ENCODE measurements around the gene FAM163A.
"Not testable (repeated sequence)": the region's sequence is repeated elsewhere in the genome, so short reads cannot be mapped to it uniquely, and the experiment has no call there.

The FAM163A gene

DNA sequence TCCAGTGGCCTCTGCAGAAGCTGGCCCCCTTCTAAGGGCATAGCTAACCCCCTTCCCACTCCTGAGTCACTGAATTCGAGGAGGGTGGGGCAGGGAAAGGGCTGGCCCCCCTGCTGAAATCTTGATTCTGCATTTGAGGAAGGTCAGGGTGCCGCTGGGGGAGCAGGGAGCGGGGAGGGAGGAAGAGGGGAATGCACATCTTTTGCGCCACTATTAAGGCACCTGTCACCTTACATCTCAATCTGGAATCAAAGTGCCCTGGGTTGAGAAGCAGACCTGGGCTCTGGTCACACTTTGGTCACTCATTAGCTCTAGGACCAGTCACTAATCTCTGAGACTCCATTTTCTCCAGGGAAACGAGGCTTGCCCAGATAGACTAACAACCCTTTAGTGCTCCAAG lies 72.5 kb downstream of the FAM163A start:
- no peak for DNase-seq (ENCODE audit: low read depth in 2 of 2)

- DNase-seq (ENCODE audit: low read depth in 2 of 2): no peak
Observed at GRCh38 chr1:179816196-179816960, 73.3 kb downstream of the FAM163A start.

DNA sequence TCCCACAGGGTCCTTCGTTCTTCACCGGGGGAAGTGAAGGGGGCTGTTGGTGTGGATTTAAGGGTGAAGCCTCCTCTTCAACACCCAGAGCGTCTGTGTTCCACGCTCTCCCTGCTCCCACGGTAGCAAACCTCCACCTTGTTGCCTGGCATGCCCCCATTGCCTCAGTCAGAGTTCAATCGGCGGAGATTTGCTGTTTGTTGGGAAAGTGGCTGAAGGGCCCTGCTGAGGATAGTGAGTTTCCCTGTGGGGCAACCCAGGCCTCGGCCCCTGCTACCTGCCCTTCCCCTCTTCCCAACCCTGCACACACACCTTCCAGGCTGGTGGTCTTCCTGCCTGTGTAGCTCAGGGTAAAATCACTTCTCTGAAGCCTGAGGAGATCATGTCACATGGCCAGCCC lies 74.0 kb downstream of the FAM163A start:
- DNase-seq (ENCODE audit: low read depth in 2 of 2): no peak

DNA sequence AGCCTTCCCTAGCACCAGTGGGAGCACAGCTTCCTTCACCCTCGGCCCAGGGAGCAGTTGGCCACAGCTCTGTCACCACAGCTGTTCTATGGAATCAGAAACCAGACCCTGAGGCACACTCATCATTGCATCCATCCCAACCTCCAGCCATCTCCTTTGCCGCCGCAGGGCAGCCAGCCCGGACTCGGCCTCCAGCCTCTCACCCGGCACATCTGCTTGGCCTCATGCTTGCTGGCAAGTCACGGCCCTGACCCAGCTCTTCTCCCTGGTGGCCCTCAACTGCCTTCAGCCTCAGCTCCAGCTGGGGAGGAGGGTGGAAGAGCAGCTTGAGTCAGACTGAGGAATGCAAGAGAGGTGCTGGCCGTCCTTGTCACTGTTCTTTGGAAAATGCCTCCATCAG lies 74.7 kb downstream of the FAM163A start:
- DNase-seq (ENCODE audit: low read depth in 2 of 2): no peak

GRCh38 chr1:179818260-179818659 lies 75.2 kb downstream of the FAM163A start:
- no peak for DNase-seq (ENCODE audit: low read depth in 2 of 2)

GRCh38 chr1:179818743-179819173 lies 75.7 kb downstream of the FAM163A start:
- no peak for DNase-seq (ENCODE audit: low read depth in 2 of 2)

DNA sequence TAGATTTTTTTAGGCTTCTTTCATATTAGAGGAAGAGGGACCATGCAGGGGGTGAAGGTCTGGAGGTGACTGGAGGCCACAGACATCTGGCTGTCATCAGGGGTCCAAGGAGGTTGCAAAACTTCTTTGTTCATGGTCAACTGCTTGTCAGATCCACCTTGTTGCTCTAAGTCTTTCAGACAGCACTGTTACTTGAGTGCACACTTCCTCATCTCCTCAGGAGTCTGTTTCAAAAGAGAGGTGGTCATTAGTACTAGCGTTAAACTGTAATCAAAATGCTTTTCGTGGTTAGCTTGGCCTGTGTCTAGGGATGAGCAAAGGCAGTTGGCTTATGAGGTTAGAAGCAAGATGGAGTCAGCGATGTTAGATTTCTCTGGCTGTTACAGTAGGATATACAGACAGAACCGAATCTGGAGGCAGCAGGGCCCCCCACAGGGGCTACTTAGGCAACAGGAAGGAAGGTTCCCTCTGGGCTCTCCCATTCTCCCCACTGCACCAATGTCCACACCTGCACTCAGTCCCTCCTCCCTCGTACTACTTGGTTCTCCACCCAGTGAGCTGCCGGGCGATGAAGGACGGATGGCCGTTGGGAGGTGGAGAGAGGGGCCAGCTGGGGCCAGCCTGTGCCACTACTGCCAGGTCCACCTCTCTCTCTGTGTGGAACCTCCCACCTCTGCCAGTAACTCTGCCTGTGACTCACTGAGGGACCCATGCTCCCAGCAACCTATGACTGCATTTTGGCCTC lies 77.3 kb downstream of the FAM163A start:
- no peak for DNase-seq (ENCODE audit: low read depth in 2 of 2)

DNA sequence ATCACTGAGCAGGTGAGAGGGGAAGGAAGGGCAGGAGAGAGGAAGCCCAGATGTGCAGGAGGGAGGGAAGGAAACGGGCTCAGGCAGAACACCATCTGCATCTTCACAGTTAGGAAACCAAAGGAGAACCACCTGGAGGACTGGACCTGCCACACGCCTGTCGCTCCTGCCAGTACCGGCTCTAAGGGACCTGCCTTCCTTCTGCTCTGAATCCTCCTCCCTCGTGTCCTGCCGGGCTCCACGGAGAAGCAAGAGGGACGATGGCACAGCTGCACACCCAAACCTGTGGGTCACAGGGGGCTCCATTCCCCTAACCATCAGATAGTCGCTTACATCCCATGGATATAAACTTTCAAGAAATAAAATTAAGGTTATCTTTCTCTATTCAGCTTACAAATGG lies 78.4 kb downstream of the FAM163A start:
- DNase-seq (ENCODE audit: low read depth in 2 of 2): no peak

GRCh38 chr1:179822065-179822464 lies 79.0 kb downstream of the FAM163A start:
- DNase-seq (ENCODE audit: low read depth in 2 of 2): no peak

DNA sequence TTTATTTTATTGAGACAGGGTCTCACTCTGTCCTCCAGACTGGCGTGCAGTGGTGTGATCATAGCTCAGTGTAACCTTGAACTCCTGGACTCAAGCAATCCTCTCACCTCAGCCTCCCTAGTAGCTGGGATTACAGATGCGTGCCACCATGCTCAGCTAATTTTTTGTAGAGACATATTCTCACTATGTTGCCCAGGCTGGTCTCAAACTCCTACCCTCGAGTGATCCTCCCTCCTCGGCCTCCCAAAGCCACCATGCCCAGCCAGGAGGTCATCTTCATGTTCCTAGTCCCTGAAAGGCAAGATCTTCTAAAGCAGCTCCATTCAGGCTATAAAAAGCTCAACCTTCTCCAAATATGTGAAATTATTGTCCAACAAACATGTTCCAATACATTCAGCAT lies 80.6 kb downstream of the FAM163A start:
- no peak for DNase-seq (ENCODE audit: low read depth in 2 of 2)

DNA sequence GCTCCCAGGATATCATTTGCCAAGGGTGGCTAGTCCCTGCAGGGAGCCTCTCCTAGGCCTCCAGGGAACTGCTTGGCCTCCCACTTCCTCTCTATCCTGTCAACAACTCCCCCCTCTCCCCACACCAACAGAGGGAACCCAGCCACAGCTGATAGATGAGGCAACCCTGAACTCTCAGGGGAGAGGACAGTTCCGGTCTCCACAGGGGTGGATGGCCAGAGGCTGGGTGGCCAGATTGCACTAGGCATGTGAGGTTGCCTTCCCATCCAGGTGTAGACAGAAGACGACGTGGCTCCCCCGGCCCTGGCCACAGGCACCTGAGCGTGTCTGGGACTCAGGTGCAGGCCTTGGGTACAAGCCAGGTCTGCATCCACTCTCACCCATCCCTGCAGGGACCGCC lies 81.2 kb downstream of the FAM163A start:
- no peak for DNase-seq (ENCODE audit: low read depth in 2 of 2)

DNA sequence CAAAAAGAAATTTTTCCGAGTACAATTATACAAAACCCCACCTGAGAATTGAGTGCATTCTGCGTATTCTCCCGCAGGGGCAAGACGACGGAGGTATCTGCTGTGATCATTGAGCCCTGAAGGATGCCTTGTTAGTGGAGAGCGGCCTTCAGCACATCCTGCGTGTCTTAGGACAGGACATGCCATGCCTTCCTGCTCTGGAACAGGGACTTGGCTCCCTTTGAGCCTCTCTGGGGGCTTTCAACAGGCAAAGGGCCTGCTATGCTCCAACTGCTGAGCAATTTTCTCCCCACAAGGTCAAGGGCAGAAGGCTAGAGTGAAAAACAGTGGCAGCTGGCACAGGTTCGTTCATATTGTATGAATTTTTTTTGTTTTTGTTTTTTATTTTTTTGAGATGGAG lies 82.1 kb downstream of the FAM163A start:
- DNase-seq (ENCODE audit: low read depth in 2 of 2): no peak

DNA sequence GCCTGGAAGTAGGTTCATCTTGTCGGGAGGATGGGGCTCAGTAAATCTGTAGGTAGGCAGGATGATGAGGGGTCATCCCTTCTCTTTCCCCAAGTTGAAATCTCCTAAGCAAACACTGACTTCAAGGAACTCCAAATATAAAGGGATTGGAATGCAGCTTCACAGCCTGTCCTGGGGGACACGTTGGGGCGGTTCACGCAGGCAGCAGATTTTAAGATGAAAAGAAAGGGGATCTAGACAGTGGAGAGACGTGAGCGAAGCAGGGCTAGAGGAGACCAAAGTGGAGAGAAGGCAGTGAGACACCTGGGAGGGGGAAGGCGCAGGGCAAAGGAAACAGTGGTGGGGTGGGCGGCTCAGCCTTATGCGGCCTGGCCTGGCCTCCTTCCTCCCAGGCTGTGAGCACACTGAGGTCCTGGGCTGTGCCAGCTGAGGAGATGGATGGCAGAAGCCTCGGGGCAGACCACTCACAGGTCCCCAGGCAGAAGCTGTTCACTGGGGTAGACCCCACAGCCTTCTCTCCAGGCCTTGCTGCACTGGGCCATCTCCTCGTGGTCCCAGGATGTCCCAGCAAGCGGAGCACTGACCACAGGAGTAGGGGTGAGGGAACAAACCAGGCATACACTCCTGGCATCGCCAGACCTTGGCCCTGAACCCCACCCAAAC lies 82.8 kb downstream of the FAM163A start:
- DNase-seq (ENCODE audit: low read depth in 2 of 2): no peak

- no peak for DNase-seq (ENCODE audit: low read depth in 2 of 2)
Observed at GRCh38 chr1:179826626-179827280, 83.7 kb downstream of the FAM163A start.

GRCh38 chr1:179828554-179829110 lies 85.5 kb downstream of the FAM163A start:
- no peak for DNase-seq (ENCODE audit: low read depth in 2 of 2)

- DNase-seq (ENCODE audit: low read depth in 2 of 2): no peak
Observed at GRCh38 chr1:179831225-179831624, 88.1 kb downstream of the FAM163A start.

DNA sequence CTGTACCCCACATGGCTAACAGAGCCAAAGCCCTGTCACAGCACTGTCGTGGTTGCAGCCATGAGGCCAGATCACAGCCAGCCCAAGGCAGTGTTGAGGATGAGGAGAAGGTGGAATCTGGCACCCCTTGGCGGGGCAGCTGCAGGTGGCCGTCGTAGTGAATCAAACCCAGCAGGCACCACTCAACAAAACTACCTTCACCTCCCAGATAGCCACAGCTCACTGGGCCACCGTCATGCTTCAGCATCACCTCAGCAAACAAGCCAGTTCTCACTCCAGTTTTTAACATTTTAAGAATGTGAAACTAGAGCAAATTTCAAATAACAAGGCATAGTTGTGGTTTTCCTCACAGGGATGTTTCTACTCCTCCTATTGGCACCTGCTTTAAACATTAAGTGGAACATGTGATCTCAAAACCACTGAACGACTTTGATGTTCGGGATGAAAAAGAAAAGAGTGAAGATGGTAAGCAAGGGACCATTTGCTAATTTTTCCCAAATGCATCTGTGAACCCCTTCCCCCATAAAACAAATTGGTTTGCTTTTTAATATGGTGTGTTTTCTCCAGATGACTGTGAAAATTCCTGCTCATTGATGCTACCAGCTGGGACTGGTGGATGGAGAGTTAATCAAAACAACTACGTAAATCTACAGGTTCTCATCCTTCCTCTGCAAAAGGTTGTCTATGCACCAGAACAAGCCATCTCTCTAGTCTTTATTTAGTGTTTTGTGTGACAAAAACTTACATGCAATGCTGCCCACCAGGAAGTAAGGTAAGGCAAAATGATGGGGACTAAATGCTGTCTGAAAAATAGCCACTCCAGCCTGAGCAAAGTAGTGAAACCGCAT lies 89.0 kb downstream of the FAM163A start:
- DNase-seq (ENCODE audit: low read depth in 2 of 2): no peak

GRCh38 chr1:179836686-179837445 lies 93.8 kb downstream of the FAM163A start:
- DNase-seq (ENCODE audit: low read depth in 2 of 2): not testable (repeated sequence)

- no peak for DNase-seq (ENCODE audit: low read depth in 2 of 2)
Observed at GRCh38 chr1:179840107-179840506, 97.0 kb downstream of the FAM163A start.

DNA sequence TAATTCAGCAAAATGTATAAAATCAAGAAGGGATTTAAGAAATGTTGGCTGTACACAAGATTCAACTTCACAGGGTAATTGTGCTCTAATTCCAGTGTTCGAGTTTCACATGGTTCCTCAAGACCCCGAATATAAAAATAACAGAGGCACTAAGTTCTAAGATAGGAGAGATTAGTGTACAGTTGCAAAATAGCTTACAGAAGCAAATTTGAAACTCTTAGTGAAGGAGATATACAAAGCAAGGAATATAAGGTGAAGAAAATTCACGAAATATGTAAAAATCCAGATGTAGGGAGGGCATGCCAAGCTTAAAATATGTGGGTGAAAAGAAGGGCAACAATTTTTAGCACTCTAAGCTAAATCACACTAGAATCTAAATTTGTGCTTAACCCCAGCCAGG lies 105.1 kb downstream of the FAM163A start:
- no peak for DNase-seq (ENCODE audit: low read depth in 2 of 2)
